DLD1 (cell line): ENCODE data around the gene ACOXL.
"Not testable (repeated sequence)": the region's sequence is repeated elsewhere in the genome, so short reads cannot be mapped to it uniquely, and the experiment has no call there.

Source experiments
- in situ Hi-C: cut with HindIII; loops from 2 replicates; pipeline ENCODE4 v1.10.0; 2017; ENCODE audit warnings: low sequenced_read_pairs

ACOXL gene

DNA sequence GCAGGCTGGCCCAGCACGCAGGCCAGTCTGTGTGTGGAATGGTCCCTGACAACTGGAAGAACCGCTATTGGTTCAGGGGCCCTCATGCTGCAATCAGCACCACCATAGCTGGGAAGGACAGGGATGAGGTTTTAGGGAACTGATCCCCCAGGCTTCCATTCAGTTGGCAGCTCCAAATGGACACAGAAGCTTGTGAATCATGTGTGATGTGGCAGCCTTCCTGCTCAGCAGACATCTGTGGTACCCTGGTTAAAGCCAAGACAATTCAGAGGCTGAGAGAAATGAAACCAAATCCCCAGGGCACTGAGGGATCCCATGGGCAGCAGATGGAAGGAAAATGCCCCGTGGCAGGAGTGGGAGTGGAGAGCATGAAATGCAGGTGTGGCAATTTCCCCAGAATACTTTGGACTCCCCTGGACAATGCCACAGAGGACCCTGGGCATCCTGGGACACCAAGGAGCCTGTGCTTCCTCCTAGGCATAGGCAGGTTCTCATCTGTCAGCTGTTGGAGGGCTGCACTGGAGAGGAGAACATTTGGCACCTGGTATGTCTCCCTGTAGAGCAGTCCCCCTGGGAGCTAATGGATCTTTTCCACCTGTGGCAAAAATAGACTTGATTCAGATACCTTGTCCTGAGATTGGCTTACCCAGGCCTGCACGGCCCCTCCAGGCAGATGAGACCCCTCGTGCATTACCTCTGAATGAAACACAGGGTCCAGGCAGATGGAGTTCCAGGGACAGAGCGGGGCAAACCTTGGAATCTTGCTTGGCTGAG is 226.2 kb downstream of the ACOXL start:
- in situ Hi-C loops, result no loop called here

DNA sequence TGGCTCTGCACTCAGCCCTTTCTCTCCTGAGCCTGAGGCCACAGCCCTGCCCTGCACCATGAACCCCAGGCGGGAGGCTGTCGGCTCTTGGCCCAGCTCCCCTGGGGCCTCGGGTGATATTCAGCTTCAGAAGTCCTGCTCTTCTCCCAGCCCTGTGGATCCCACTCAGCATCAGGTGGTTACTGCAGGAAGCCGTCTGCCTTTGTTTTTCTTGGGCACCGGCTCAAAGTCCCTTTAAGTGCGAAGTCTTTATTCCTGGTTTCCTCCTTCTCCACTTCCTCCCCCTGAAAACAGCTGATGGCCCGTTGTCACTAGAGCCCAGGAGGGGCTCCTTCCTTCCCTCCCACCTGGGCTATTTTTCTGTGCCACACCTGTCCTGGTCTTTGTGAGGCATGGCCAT is 226.8 kb downstream of the ACOXL start:
- in situ Hi-C loops, result no loop called here

DNA sequence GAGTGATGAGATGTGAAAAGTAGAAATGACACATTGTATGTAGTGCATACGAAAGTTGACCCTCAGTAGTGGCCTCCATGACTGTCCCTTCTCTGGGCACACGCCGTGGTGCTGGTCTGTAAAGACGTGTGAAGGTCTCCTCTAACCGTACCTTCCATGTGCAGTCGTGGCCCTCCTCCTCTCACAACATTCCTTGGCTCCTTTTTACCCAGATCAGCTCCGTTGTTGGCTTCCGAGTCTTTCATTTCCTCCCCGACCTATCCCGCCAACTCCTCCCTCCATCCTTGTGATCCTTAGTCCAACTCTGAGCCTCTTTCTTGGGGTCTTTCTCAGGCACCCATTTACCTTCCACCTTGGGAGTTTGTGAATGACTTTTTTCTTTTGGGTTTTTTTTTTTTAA is 227.9 kb downstream of the ACOXL start:
- in situ Hi-C loops, result no loop called here

DNA sequence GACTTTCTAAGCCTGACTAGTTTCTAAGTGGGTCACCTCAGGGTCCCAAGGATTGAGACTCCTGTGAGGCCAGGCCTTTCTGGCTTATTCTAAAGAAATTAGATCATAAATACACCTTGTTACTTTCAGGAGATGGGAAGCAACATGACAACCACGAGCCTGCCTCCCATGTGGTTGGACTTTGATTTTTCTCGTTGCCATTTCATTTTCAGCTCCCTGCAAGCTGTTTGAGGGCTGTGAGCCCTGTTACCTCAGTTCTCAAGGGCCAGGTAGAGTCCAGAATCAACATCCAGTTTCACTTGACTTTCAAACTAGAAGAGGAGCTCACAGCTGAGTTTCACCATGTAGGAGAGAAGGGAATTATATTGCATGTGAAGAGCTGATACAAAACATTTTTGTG is 228.6 kb downstream of the ACOXL start:
- in situ Hi-C loops, result no loop called here

DNA sequence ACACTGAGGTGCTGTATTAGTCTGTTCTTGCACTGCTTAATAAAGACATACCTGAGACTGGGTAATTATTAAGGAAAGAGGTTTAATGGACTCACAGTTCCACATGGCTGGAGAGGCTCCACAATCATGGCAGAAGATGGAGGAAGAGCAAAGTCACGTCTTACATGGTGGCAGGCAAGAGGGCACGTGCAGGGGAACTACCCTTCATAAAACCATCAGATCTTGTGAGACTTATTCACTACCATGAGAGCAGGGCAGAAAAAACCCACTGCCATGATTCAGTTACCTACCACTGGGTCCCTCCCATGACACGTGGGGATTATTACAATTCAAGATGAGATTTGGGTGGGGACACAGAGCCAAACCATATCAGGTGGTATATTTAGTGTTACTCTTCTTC is 229.3 kb downstream of the ACOXL start:
- in situ Hi-C loops, result not testable (repeated sequence)

DNA sequence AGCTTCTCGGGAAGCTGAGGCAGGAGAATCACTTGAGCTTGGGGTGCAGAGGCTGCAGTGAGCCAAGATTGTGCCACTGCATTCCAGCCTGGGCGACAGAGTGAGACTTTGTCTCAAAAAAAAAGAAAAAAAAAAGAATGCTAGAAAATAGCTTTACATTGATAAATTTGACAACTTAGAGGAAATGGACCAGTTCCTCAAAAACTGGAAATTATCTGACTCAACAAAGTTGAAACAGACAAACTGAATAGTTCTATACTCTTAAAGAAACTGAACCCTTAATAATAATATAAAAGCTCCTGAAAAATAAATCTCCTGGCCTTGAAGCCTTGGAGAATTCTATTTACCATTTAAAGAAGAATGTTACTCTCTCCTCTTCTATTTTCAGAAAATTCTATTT is 237.3 kb downstream of the ACOXL start:
- in situ Hi-C loops, result no loop called here

DNA sequence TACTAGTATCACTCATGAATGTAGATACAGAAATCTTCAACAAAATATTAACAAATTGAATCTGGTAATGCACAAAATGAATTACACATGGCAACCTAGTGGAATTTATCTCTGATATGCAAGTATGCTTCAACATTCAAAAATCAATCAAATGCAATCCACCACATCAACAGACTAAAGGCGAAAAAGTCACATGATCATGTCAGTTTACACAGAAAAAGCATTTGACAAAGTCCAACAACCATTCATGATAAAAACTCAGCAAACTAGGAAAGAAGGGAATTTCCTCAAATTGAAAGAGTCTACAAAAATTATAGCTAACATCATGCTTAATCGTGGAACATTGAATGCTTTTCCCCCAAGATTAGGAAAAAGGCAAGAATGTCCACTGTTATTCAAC is 237.8 kb downstream of the ACOXL start:
- in situ Hi-C loops, result no loop called here

DNA sequence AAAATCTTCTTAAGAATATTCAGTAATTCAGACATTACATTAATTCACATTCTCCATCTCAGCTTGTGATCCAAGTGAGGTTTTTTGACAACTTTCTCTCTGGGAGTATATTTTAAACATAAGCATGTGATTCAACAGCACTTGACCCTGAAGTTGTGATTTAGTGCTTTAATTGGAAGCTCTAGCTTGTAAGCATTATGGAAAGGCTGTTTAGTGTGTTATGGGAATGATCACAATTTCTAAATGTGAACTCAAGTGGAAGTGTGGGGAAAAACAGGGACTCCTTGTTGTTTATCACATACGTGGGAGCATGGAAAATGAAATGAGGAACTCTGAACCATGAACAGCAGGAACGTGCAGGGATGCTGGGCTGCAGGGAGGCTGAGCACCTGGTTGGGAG is 239.4 kb downstream of the ACOXL start:
- in situ Hi-C loops, result no loop called here

DNA sequence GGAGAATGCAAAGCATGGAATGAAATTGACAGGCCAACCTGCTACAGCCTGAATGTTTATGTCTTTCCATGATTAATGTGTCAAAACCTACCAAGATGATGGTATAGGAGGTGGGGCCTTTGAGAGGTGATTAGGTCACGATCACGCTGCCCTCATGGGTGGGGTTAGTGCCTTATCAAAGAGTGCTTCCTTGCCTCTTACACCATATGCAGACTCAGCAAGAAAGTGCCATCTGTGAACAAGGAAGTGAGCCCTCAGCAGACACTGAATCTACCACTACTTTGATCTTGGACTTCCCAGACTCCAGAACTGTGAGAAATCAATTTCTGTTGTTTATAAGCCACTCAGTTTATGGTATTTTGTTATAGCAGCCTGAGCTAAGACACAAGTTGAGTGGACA is 240.9 kb downstream of the ACOXL start:
- in situ Hi-C loops, result no loop called here

DNA sequence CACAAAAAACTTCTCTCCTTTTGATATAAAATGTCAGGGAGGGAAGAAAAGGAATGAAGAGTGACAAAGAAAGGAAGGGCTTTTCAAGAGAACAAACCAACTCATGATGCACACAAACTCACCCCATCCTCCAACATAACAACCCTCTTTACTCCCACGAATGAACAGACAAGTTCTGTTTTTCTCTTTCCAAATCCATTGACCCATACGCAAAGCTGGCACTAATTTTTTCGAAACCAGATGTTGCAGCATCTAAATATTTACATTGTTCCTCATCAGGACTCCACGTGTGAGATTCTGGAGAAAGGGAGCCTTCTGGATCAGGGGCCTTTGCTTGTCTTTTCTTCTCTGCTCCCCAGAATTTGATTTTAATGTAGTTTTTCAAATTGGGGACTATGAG is 245.0 kb downstream of the ACOXL start:
- in situ Hi-C loops, result loop anchor here (25.0 kb wide), 1 partner anchor 140 kb away; no protein-coding TSS in a partner anchor

DNA sequence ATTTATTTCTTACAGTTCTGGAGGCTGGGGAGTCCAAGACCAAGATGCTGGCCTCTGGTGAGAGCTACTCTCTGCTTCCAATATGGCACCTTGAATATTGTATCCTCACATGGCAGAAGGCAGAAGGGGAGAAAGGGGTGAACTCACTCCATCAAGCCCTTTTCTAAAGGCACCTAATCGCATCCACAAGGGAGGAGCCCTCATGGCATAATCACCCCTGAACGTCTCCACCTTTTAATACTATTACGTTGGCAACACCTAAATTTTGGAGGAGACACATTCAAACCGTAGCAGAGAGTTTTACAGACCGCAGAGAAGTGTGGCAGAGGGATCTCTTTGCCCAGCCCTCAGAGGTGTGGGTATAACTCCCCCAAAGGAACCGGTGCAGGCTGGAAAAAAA is 245.8 kb downstream of the ACOXL start:
- in situ Hi-C loops, result loop anchor here (25.0 kb wide), 1 partner anchor 141 kb away; no protein-coding TSS in a partner anchor

DNA sequence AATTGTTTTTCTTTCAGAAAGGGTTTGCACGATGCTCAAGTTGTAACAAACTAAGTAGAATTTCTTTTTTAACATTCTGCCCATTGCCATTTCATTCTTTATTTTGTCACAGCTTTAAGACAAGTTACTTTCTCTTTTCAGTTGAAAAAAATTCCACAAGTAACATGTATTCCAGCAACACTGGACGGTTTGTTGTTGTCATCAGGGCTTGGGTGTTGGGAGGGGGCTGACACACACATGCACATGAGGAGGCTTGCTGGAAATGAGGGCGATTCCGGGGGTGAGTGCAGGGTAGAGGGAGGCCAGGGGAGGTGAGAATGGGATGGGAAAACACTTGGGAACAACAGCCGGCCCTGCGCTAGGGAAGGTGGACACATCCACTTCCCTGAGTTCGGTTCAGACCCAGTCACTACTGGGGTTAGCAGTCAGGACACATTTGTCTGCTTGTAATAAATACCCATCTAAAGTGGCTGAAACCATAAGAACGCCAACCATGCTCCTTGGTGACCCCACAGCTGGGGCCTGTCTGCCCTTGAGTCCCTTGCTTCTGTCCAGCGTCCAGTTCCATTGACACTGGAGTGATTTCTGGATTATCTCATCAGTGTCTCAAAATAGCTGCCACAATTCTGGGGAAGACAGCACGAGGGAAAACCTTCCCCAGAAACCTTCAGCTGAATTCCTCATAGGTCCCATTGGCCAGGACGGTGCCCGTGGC is 246.5 kb downstream of the ACOXL start:
- in situ Hi-C loops, result loop anchor here (25.0 kb wide), 1 partner anchor 142 kb away; no protein-coding TSS in a partner anchor

DNA sequence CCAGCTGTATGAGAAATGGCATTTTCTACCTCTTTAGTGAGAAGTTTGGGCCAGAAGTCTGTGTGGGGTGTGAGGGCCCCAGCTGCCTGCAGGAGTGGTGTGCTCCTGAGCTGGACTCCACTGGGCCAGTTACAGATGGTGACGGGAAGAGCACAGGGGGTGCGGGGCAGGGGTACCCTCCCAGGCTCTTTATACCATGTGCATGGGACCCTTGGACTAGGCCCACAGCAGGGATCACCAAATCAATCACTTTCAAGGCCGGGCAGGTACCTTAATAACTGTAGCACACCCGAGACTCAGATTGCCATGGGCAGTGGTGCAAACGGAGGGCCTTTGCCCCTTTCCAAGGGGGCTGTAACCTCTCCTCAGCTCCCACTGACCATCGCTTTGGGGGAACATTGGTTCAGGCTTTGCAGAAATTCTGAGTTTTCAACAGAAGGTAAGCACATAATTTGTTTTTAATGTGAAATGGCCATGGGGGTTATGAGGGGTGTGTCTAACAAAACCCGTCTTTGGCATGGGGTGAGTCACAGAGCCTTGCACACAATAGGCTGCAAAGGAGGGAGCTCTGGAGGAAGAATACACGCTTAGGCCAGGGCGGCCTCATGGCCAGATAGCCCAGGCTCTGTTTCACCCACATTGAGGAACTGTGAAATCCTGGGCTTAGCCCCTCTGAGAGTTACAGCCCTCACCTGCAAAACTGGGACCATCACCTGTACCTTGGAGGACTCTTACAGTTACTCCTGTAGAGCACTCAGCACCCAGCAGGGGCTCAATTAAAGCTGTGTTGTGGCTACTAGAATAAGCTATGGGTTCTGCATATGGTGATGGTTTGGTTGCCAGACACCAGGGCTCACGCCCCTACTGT is 247.3 kb downstream of the ACOXL start:
- in situ Hi-C loops, result loop anchor here (25.0 kb wide), 1 partner anchor 142 kb away; no protein-coding TSS in a partner anchor

DNA sequence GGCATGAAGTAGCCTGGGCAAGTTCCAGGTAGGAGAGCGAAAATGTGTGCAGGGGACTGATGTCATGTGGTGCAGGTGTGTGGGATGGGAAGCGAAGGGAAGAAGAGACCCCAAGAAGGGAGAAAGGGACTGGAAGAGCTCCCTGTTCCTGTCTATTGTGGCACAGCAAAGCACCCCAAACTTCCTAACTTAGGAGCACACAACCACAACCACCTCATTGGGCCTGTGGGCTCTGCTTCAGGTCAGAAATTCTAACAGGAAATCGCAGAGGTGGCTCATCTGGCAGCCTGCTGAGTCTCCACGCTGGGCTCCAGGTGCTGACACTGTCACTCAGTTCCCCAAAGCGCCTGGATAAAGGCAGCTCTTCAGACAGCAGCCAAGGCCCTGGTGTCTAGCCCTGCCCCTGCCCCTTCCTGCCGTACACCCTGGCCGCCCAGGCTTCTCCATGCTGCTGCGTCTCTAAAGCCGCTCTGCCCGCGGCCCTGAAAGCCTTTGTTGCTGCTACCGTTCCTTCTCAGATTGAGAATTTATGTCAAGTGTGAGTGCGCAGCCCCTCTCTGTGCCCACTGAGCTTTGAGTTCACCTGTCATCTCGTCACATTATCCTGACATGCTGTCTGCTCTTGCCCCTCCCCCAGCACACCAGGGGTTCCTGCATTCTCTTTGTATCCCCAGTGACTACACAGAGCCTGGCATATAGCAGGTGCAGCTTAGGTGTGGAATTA is 248.1 kb downstream of the ACOXL start:
- in situ Hi-C loops, result loop anchor here (25.0 kb wide), 1 partner anchor 143 kb away; no protein-coding TSS in a partner anchor

DNA sequence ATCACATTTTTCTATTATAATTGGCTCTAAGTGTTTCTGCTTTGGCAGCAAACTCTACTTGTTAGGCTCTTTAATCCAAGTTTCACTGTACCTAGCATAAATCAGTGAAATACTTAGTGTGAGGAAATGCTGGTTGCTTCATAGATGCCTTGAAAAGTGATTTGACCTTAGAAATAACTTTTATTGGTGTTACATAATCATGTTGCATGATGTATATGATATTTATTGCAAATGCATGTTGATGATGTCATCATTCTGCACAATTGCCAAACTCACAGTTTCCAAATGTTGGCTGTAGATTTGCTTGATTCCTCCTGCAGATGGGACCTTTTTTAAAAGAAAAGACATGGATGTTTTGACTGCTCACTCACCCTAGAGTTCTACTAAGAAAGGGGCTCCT is 250.8 kb downstream of the ACOXL start:
- in situ Hi-C loops, result loop anchor here (25.0 kb wide), 1 partner anchor 146 kb away; no protein-coding TSS in a partner anchor

DNA sequence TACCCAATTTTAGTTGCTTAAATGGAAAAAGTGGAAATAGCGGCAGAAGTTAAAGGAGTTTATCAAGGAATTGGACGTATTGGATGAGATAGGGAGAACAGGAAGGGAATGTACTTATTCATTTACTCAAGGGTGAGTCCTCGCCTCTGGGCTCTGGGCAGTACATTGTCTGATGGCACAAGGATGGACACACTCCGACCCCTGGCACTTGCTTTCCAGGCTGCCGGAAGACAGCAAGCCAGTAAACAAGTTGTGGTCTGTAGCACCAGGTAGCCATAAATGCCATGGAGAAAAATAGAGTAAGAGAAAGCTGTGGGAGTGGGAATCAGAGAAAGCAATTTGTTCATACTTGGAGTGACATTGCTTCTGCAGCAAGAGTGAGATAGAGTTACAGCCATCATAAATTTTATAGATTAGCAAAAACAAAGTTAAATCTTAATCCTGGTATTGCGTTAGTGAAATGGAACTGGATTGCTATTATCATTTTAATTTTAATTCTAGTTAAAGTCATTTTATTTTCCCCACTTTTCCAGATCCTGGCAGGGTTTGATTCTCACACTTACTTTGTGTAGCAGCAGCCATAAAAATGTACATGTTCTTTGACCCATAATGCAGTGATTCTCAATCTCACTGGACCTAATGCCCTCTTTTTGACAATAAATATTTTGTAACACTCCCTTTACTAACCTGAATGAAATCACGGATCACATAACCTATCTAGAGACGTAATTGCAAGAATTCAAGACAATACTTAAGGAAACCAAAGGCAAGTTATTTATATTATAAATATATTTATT is 252.5 kb downstream of the ACOXL start:
- in situ Hi-C loops, result loop anchor here (25.0 kb wide), 1 partner anchor 148 kb away; no protein-coding TSS in a partner anchor

DNA sequence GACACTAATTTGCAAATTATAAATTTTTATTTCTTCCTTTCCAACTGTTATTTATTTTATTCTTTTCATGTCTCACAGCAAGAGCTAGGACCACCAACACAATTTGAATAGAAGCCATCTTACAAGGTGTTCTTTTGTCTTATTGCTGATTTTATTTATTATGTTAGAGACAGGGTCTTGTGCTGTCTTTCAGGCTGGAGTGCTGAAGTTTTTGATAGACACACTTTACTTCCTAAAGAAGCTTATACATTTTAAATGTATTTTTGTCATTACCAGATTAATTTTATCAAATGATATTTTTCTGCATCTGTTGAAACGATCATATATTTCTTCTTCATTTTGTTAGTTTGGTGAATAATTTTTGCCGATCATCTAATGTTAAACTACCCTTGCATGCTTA is 258.1 kb downstream of the ACOXL start:
- in situ Hi-C loops, result loop anchor here (25.0 kb wide), 1 partner anchor 153 kb away; no protein-coding TSS in a partner anchor

DNA sequence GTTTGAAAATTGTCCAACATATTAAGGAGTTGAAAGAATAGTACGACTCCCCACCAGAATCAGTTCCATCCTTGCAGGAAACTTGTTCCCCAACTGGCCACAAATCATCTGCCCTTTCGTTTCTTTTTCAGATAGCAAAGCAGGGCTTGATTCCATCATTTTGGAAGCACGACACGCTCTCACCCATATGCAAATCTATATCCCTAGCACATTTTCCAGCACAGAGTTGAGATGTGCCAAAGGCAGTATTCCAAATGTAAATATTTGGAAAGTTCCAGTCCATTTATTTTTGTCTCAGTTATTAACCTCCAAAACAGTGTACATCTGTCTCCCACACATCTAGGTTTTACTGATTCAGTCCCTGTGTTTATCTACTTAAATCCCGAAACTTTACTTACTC is 259.5 kb downstream of the ACOXL start:
- in situ Hi-C loops, result loop anchor here (25.0 kb wide), 1 partner anchor 155 kb away; no protein-coding TSS in a partner anchor

DNA sequence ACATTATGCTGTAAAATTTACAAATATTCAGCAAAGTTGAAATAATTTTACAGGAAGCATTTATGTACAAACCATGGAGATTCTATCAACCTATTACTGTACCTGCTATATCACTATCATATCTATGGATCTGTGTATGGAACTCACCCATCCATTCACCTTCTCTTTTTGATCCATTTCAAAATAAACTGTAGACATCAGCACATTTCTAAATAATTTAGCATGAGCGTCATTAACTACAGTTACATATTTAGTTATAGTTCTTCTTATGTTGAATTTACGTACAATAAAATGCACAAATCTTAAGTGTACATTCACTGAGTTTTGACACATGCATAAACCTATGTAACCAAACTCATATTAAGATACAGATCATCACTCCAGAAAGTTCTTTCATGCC is 260.5 kb downstream of the ACOXL start:
- in situ Hi-C loops, result loop anchor here (25.0 kb wide), 1 partner anchor 156 kb away; no protein-coding TSS in a partner anchor
